Trophoblast cell (in vitro differentiated cells and primary cell): ENCODE results near the gene EPOP.
A peak's percentile ranks its signal among the peaks of the same experiment; 100 is the strongest.

Source experiments
- DNase-seq, 2 donors: peaks; one replicate each; pipeline ENCODE4 v3.0.0-alpha.2; 2016
- H2AFZ ChIP-seq: 2 replicates; pipeline ENCODE4 v1.6.1; 2013; ENCODE audit warnings: low read length, moderate library complexity, mild to moderate bottlenecking; ENCODE audit not compliant: insufficient read depth, poor library complexity
- H2AK5ac ChIP-seq: 2 replicates; pipeline ENCODE4 v1.6.1; 2013; ENCODE audit warnings: mild to moderate bottlenecking, low read length
- H2BK120ac ChIP-seq: 2 replicates; pipeline ENCODE4 v1.6.1; 2013; ENCODE audit warnings: low read length, mild to moderate bottlenecking, moderate library complexity; ENCODE audit not compliant: insufficient read depth, poor library complexity
- H2BK12ac ChIP-seq: 2 replicates; pipeline ENCODE4 v1.6.1; 2013; ENCODE audit warnings: mild to moderate bottlenecking, low read length, moderate library complexity
- H2BK5ac ChIP-seq: 2 replicates; pipeline ENCODE4 v1.6.1; 2013; ENCODE audit warnings: low read length, low read depth, moderate library complexity, mild to moderate bottlenecking; ENCODE audit not compliant: poor library complexity
- H3K14ac ChIP-seq: 2 replicates; pipeline ENCODE4 v1.6.1; 2013; ENCODE audit warnings: mild to moderate bottlenecking, low read length
- H3K18ac ChIP-seq: 2 replicates; pipeline ENCODE4 v1.6.1; 2013; ENCODE audit warnings: mild to moderate bottlenecking, low read length
- H3K23ac ChIP-seq: 2 replicates; pipeline ENCODE4 v1.6.1; 2013; ENCODE audit warnings: low read length
- H3K27ac ChIP-seq: 2 replicates; pipeline ENCODE4 v1.5.1; 2013; ENCODE audit warnings: low read depth, mild to moderate bottlenecking, inconsistent platforms, low read length, moderate library complexity
- H3K27me3 ChIP-seq: 2 replicates; pipeline ENCODE4 v1.6.1; 2013; ENCODE audit warnings: inconsistent platforms, mild to moderate bottlenecking, low read length, moderate library complexity; ENCODE audit not compliant: insufficient read depth
- H3K36me3 ChIP-seq, 2 experiments: 1 replicate in 1 of 2; 2 replicates in 1 of 2; pipeline ENCODE4 v1.6.1; 2013; ENCODE audit warnings: low read length in 2 of 2, mild to moderate bottlenecking in 2 of 2, moderate library complexity in 1 of 2; ENCODE audit not compliant: insufficient read depth in 2 of 2, control insufficient read depth in 1 of 2
- H3K4ac ChIP-seq: 2 replicates; pipeline ENCODE4 v1.6.1; 2013; ENCODE audit warnings: low read depth, mild to moderate bottlenecking, low read length, moderate library complexity
- H3K4me1 ChIP-seq, 2 experiments: 1 replicate in 1 of 2; 2 replicates in 1 of 2; pipeline ENCODE4 v1.6.1; 2013; ENCODE audit warnings: low read length in 2 of 2, mild to moderate bottlenecking in 2 of 2, moderate library complexity in 1 of 2; ENCODE audit not compliant: insufficient read depth in 2 of 2, control insufficient read depth in 1 of 2
- H3K4me2 ChIP-seq: 2 replicates; pipeline ENCODE4 v1.6.1; 2013; ENCODE audit warnings: inconsistent platforms, mild to moderate bottlenecking, low read length, moderate library complexity
- H3K4me3 ChIP-seq: 2 replicates; pipeline ENCODE4 v1.5.1; 2013; ENCODE audit warnings: mild to moderate bottlenecking, low read depth, low read length, inconsistent platforms
- H3K79me1 ChIP-seq: one replicate; pipeline ENCODE4 v1.6.1; 2013; ENCODE audit warnings: low read length
- H3K79me2 ChIP-seq: 2 replicates; pipeline ENCODE4 v1.6.1; 2013; ENCODE audit warnings: low read length, mild to moderate bottlenecking; ENCODE audit not compliant: control insufficient read depth, insufficient read depth, poor library complexity
- H3K9ac ChIP-seq: 2 replicates; pipeline ENCODE4 v1.6.1; 2013; ENCODE audit warnings: mild to moderate bottlenecking, low read length
- H3K9me3 ChIP-seq: 2 replicates; pipeline ENCODE4 v1.6.1; 2013; ENCODE audit warnings: low read depth, mild to moderate bottlenecking, control low read depth, inconsistent platforms, low read length; ENCODE audit not compliant: insufficient read depth
- H4K12ac ChIP-seq: 2 replicates; pipeline ENCODE4 v1.6.1; 2013; ENCODE audit warnings: low read depth, mild to moderate bottlenecking, low read length, moderate library complexity
- H4K8ac ChIP-seq: 2 replicates; pipeline ENCODE4 v1.6.1; 2013; ENCODE audit warnings: low read depth, mild to moderate bottlenecking, low read length, moderate library complexity
- H4K91ac ChIP-seq: one replicate; pipeline ENCODE4 v1.6.1; 2013; ENCODE audit warnings: low read depth, mild to moderate bottlenecking, low read length, moderate library complexity
- WGBS: extraction: QIAGEN DNeasy Blood & Tissue Kit; methylation state at CpG from one replicate; pipeline ENCODE4 v1.1.7; 2013; ENCODE audit warnings: missing lambda C conversion rate; ENCODE audit not compliant: insufficient read length, insufficient coverage; ENCODE audit errors: extremely low coverage; 5-methylcytosine and 5-hydroxymethylcytosine counted together

Gene EPOP

DNA sequence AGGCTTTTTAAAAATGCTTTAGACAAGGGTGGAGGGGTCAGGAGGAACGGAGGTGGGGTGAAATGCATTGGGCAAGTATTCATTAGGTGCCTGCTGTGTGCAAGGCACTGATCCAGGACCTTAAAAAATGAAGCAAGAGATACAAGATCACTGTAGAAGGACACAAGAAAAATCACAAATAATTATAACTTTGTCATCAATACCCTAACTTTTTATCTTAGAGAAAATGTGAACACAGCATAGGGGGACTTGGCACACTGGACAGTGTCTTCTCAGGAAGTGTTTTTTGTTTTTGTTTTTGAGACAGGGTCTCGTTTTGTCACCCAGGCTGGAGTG is 7.0 kb downstream of the EPOP start:
- Histone ChIP-seq H3K9ac (no peak overlapping the region), H3K4me3 (no peak overlapping the region), H3K36me3 (no peaks in the 10 kb centered on the region), H2BK120ac (no peak overlapping the region), H4K12ac (no peak overlapping the region), H2BK5ac (no peak overlapping the region), H3K23ac (no peak overlapping the region), H4K91ac (no peak overlapping the region), H3K4ac (no peak overlapping the region), H4K8ac (no peak overlapping the region), H2AK5ac (no peak overlapping the region), H2BK12ac (no peak overlapping the region), H3K79me1 (no peaks in the 10 kb centered on the region), H3K27ac (no peak overlapping the region), H3K14ac (no peak overlapping the region), H3K27me3 (peaks cover 39% of the 10 kb centered on the region), H3K18ac (no peak overlapping the region), H3K4me2 (no peak overlapping the region), H2AFZ (no peak overlapping the region), H3K9me3 (no peaks in the 10 kb centered on the region), H3K79me2 (no peaks in the 10 kb centered on the region), H3K4me1 (no peaks in the 10 kb centered on the region)
- no peak for DNase-seq
- no CpG with 5 or more reads among the region's 2 CpGs for WGBS

DNA sequence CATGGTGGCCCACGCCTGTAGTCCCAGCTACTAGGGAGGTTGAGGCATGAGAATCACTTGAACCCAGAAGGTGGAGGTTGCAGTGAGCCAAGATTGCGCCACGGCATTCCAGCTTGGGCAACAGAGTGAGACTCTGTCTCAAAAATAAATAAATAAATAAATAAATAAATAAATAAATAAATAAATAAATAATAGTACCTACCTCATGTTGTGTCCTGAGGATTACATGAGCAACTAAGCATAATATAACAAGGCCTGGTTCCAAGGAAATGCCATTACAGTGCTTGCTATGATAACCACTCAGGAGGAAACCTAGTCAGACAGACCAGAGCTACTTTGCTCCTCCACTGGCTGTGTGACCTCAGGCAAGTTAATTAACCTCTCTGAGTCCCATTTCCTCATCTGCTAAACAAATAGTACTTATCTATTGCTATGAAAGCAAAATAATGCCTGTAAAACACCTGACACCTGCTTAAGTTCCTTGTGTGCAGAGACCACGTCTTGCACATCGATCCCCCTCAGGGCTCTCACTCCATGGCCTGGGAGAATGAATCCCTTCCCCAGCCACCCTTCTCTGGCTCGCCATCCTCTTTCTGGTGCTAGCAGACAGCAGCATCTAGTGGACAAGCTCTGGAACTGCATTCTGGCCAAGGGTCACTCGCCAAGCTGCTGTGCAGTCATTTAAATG is 7.5 kb downstream of the EPOP start:
- no peak overlapping the region for H3K18ac ChIP-seq
- no peak overlapping the region for H4K12ac ChIP-seq
- H2BK12ac ChIP-seq = no peak overlapping the region
- H3K9me3 ChIP-seq = no peaks in the 10 kb centered on the region
- H3K4me3 ChIP-seq = no peak overlapping the region
- H3K4ac ChIP-seq = no peak overlapping the region
- H2BK5ac ChIP-seq = no peak overlapping the region
- H3K79me1 ChIP-seq = no peaks in the 10 kb centered on the region
- H4K91ac ChIP-seq = no peak overlapping the region
- no peak overlapping the region for H2BK120ac ChIP-seq
- no peak overlapping the region for H3K4me2 ChIP-seq
- no peak overlapping the region for H3K23ac ChIP-seq
- no peaks in the 10 kb centered on the region for H3K79me2 ChIP-seq
- H2AFZ ChIP-seq = no peak overlapping the region
- H3K4me1 ChIP-seq = no peaks in the 10 kb centered on the region
- H3K14ac ChIP-seq = no peak overlapping the region
- no peak overlapping the region for H3K9ac ChIP-seq
- DNase-seq = peak; percentile 70 to 88
- no peaks in the 10 kb centered on the region for H3K36me3 ChIP-seq
- H2AK5ac ChIP-seq = no peak overlapping the region
- H3K27me3 ChIP-seq = peaks cover 34% of the 10 kb centered on the region
- H4K8ac ChIP-seq = no peak overlapping the region
- WGBS = no CpG with 5 or more reads among the region's 7 CpGs
- no peak overlapping the region for H3K27ac ChIP-seq

DNA sequence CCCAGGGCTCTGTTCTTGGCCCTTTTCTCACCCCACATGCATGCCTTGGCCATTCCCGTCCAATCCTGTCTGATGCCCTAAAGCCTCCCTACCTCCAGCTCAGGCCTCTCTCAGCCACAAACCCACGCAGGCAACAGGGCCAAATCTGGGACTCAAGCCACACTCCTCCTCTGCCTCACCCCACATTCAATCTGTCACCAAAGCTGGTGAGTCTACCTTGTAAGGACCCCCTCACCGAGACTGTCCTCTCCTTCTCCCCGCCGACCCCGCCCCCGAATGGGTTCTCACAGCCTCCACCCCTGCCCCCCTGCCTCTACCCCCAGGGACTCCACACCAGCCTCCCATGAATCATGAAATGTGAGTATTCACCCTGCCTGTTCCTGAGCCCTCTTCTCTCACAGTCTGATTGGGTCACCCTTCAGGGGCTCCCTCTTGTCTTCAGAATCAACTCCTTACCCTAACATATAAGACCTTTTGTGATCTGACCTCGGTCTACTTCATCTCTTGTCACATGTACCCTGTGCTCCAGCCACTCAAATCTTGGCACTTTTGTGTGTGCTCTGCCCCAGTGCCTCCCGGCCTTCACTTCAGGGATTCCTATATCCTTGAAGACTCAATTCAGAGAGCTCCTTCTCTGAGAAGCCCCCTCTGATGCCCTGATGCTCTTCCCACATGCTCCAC is 10.7 kb downstream of the EPOP start:
- Histone ChIP-seq H3K9me3 (no peaks in the 10 kb centered on the region), H4K12ac (no peak overlapping the region), H3K79me2 (no peaks in the 10 kb centered on the region), H2BK5ac (no peak overlapping the region), H4K91ac (no peak overlapping the region), H4K8ac (no peak overlapping the region), H3K4me3 (no peak overlapping the region), H2BK120ac (no peak overlapping the region), H3K23ac (no peak overlapping the region), H3K79me1 (no peaks in the 10 kb centered on the region), H3K9ac (no peak overlapping the region), H2AK5ac (no peak overlapping the region), H3K27me3 (peaks cover 8% of the 10 kb centered on the region), H3K14ac (no peak overlapping the region), H2BK12ac (no peak overlapping the region), H3K4ac (no peak overlapping the region), H3K36me3 (no peaks in the 10 kb centered on the region), H2AFZ (no peak overlapping the region), H3K18ac (no peak overlapping the region), H3K27ac (no peak overlapping the region), H3K4me1 (no peaks in the 10 kb centered on the region), H3K4me2 (no peak overlapping the region)
- WGBS = no CpG with 5 or more reads among the region's 9 CpGs
- no peak for DNase-seq

DNA sequence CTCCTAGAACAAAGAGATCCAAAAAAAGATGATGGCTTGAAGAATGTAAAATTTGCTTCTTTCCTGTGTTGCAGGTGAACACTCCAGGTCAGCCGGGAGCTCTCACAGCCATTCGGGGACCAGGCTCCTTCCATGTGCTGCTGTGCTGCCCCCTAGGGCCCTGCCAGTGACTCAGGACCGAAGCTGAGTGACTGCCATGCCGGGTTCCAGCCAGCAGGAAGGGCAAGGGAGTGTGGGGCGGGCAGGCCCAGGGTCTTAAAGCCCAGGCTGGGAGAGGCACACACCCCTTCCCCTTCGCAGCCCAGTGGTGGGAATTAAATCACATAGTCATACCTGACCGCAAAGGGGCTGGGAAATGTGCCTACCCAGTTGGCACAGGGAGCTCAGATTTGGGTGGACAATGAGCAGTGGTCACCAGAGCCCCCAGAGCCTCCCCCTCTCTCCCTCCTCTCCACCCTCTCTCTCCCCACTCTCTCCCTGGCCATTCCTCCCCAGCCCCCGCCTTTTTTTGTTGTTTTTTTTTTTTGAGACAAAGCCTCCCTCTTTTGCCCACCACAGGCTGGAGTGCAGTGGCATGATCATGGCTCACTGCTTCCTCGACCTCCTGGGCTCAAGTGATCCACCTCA is 11.5 kb downstream of the EPOP start:
- Histone ChIP-seq H2AK5ac (no peak overlapping the region), H3K14ac (no peak overlapping the region), H3K79me2 (no peaks in the 10 kb centered on the region), H3K23ac (no peak overlapping the region), H4K91ac (no peak overlapping the region), H4K12ac (no peak overlapping the region), H3K4ac (no peak overlapping the region), H3K18ac (no peak overlapping the region), H2BK12ac (no peak overlapping the region), H3K4me2 (no peak overlapping the region), H3K4me3 (no peak overlapping the region), H3K4me1 (no peaks in the 10 kb centered on the region), H2BK120ac (no peak overlapping the region), H3K9me3 (no peaks in the 10 kb centered on the region), H3K27me3 (no peaks in the 10 kb centered on the region), H3K36me3 (no peaks in the 10 kb centered on the region), H3K79me1 (no peaks in the 10 kb centered on the region), H2AFZ (no peak overlapping the region), H3K27ac (no peak overlapping the region), H3K9ac (no peak overlapping the region), H4K8ac (no peak overlapping the region), H2BK5ac (no peak overlapping the region)
- WGBS = no CpG with 5 or more reads among the region's 9 CpGs
- DNase-seq = peak; percentile 55 to 64
